ENCODE results near the gene CPLX1.
"Not testable (repeated sequence)": the region's sequence is repeated elsewhere in the genome, so short reads cannot be mapped to it uniquely, and the experiment has no call there.

Gene CPLX1

DNA sequence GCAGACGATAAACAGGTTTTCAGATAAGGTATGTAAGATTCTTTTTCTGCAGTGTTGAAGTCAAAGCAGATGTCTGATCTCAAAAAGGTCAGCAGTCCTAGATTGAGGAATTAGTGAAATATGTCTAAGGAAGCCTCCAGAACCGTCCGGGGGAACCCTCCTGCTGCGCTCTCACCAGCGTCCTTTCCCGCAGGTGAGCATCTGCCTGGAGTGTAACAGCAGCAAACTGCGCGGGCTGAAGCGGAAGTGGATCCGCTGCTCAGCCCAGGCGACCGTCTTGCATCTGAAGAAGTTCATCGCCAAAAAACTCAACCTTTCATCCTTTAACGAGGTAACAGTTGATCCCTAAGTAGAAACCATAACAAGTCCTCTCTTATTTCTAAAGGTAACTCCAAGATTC is 64.8 kb downstream of the CPLX1 start:
- Histone ChIP-seq H3K9me3 (ENCODE audit: control insufficient read depth, low read length) (no peaks in the 10 kb centered on the region), H3K27me3 (ENCODE audit: control insufficient read depth, insufficient read depth, low read length) (no peaks in the 10 kb centered on the region), H3K4me1 (ENCODE audit: control insufficient read depth, insufficient read depth, low read length) (peaks cover 11% of the 10 kb centered on the region), H3K36me3 (ENCODE audit: control insufficient read depth, insufficient read depth, low read length) (no peaks in the 10 kb centered on the region), H3K9ac (ENCODE audit: low read length) (no peak overlapping the region), H3K4me3 (ENCODE audit: low read length) (no peak overlapping the region)

DNA sequence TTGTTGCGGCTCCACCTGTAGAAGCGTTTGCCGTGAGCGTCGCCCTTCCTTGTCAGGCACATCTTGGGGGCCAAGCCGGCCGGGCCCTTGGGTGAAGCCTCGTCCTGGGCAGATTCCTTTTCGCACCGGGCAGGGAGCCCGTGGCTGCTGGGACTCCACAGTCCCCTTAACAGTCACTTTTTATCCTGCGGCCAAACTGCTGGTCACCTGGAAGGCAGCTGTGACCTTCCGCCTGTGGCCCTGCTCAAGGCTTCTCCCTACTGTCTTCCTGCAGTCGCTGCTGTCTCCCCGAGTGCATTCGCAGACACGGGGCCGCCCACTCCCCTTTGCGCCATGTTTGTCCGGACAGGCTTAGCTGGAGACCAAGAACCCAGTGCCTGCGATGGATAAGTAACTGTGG is 65.3 kb downstream of the CPLX1 start:
- Histone ChIP-seq H3K4me3 (ENCODE audit: low read length) (no peak overlapping the region), H3K27me3 (ENCODE audit: control insufficient read depth, insufficient read depth, low read length) (no peaks in the 10 kb centered on the region), H3K4me1 (ENCODE audit: control insufficient read depth, insufficient read depth, low read length) (peaks cover 11% of the 10 kb centered on the region), H3K36me3 (ENCODE audit: control insufficient read depth, insufficient read depth, low read length) (no peaks in the 10 kb centered on the region), H3K9me3 (ENCODE audit: control insufficient read depth, low read length) (no peaks in the 10 kb centered on the region), H3K9ac (ENCODE audit: low read length) (no peak overlapping the region)

DNA sequence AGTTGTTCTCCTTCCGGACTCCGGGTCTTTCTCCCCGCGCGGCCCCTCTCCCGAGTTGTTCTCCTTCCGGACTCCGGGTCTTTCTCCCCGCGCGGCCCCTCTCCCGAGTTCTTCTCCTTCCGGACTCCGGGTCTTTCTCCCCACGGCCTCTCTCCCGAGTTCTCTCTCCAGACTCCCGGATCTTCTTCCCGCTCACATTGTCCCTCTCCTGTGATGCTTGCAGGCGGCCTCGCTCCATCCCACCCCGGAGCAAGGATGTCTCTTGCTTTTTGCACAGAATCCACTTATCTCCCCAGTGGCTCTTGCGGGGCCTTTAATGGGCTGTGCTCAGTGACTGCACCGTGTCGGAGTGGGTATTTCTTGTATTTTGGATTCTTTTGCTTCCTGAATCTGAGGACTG is 66.1 kb downstream of the CPLX1 start:
- H3K9ac ChIP-seq (ENCODE audit: low read length); H3K27me3 ChIP-seq (ENCODE audit: control insufficient read depth, insufficient read depth, low read length); H3K9me3 ChIP-seq (ENCODE audit: control insufficient read depth, low read length); H3K4me3 ChIP-seq (ENCODE audit: low read length); H3K36me3 ChIP-seq (ENCODE audit: control insufficient read depth, insufficient read depth, low read length): not testable (repeated sequence)
- H3K4me1 ChIP-seq (ENCODE audit: control insufficient read depth, insufficient read depth, low read length): peaks cover 11% of the 10 kb centered on the region

DNA sequence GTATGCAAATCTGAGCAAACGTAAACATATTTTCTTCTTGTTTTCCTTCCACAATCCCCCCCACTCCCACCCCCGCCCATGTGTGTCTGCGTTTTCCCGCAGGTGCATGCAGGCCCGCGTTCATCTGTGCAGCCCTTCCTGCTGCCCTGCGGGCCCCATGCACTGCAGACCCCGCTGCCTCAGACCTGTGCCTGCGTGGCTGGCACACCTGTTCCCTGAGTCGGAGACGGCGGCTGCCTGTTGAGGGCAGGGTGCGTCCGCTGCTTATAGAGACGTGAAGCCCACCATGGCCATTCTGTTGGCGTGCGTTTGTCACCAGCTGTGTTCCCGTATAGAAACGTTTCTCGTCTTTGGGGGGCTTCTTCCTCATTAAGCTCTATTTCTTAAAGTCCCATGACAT is 68.8 kb downstream of the CPLX1 start:
- no peaks in the 10 kb centered on the region for H3K27me3 ChIP-seq (ENCODE audit: control insufficient read depth, insufficient read depth, low read length)
- H3K9ac ChIP-seq (ENCODE audit: low read length): no peak overlapping the region
- H3K4me3 ChIP-seq (ENCODE audit: low read length): no peak overlapping the region
- H3K4me1 ChIP-seq (ENCODE audit: control insufficient read depth, insufficient read depth, low read length): peaks cover under 1% of the 10 kb centered on the region
- H3K9me3 ChIP-seq (ENCODE audit: control insufficient read depth, low read length): no peaks in the 10 kb centered on the region
- H3K36me3 ChIP-seq (ENCODE audit: control insufficient read depth, insufficient read depth, low read length): peaks cover 4% of the 10 kb centered on the region

DNA sequence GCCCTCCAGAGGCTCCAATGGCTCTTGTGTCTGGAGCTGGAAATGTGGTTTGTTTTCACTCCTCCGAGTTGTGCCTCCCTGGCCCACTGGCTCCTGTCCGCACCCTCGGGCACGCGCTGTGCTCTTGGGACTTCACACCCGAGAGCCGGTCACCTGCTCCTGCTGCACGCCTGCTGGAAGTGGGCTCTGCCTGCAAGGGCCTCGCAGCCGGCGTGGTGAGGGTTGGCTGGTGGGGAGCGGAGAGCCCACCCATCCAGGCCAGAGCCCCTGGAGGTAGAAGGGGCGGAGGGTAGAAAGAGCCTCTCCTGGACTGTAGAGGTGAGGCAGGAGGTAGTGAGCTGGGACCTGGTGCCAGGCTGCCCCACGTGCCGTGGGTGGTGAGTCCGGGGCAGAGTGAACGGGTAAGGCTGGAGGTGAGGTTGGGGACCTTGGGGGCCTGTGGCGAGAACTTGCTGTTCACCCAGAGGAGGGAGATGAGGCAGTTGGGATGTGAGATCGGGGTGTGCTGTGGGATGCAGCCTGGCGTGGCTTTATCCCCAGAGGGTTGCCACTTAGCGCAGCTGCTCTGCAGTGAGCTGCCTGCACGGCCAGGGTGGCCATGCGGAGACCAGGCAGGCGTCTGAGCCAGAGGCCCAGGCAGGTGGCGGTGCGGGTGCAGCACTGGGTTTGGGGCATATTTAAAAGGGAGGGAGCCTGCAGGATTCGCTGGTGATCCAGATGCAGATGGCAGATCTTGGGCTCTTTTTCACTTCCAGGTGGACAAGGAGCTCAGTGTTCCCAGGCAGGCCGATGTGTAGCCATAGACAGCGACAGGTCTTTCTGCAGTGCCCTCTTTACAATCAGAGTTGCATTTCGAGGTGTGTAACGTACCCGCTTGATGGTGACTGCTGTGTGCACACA is 71.5 kb downstream of the CPLX1 start:
- H3K36me3 ChIP-seq (ENCODE audit: control insufficient read depth, insufficient read depth, low read length): peaks cover 4% of the 10 kb centered on the region
- no peaks in the 10 kb centered on the region for H3K27me3 ChIP-seq (ENCODE audit: control insufficient read depth, insufficient read depth, low read length)
- H3K4me1 ChIP-seq (ENCODE audit: control insufficient read depth, insufficient read depth, low read length): no peaks in the 10 kb centered on the region
- no peak overlapping the region for H3K9ac ChIP-seq (ENCODE audit: low read length)
- no peak overlapping the region for H3K4me3 ChIP-seq (ENCODE audit: low read length)
- H3K9me3 ChIP-seq (ENCODE audit: control insufficient read depth, low read length): no peaks in the 10 kb centered on the region

DNA sequence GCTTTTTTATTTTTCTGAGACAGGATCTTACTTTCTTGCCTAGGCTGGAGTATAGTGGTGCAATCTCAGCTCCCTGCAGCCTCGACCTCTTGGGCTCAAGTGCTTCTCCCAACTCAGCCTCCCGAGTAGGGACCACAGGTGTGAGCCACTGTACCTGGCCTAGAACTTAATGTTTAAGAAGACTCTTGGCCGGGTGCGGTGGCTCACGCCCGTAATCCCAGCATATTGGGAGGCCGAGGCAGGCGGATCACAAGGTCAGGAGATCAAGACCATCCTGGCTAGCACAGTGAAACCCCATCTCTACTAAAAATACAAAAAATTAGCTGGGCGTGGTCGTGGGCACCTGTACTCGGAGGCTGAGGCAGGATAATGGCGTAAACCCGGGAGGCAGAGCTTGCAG is 72.7 kb downstream of the CPLX1 start:
- not testable (repeated sequence) for H3K4me3 ChIP-seq (ENCODE audit: low read length); H3K4me1 ChIP-seq (ENCODE audit: control insufficient read depth, insufficient read depth, low read length); H3K9me3 ChIP-seq (ENCODE audit: control insufficient read depth, low read length); H3K27me3 ChIP-seq (ENCODE audit: control insufficient read depth, insufficient read depth, low read length); H3K9ac ChIP-seq (ENCODE audit: low read length); H3K36me3 ChIP-seq (ENCODE audit: control insufficient read depth, insufficient read depth, low read length)

DNA sequence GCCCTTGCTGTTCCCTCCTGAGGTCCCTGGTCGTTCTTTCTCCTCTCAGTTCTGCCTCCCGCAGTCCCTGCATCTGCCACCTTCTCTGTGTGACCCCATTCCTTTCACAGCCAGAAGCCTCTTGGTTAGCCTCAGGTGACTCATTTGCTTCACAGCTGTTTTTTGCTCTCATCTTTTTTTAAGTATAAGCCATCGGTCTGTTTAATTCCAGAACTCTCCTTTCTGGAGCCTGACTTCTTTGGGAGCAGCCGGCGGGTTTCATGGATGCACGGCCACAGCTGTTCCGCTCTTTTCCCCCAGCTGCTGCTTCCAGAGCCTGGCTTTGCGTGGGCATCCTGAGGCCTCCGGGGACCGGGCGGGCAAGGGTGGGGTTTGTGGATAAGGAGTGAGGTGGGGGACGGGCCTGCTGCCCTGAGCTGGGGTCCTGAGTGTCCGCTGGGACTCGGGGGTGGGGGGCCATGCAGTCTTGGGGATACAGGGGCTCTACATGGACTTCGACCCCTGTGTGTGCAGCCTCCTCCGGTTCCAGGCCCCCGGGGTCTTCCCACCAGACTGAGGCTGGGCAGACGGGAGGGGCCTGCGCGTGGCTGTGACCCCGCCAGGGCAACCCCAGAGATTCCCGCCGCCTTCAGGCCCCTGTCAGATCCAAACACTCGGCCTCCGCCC is 73.6 kb downstream of the CPLX1 start:
- Histone ChIP-seq H3K9me3 (ENCODE audit: control insufficient read depth, low read length) (no peaks in the 10 kb centered on the region), H3K4me1 (ENCODE audit: control insufficient read depth, insufficient read depth, low read length) (no peaks in the 10 kb centered on the region), H3K4me3 (ENCODE audit: low read length) (no peak overlapping the region), H3K27me3 (ENCODE audit: control insufficient read depth, insufficient read depth, low read length) (no peaks in the 10 kb centered on the region), H3K9ac (ENCODE audit: low read length) (no peak overlapping the region), H3K36me3 (ENCODE audit: control insufficient read depth, insufficient read depth, low read length) (peaks cover 4% of the 10 kb centered on the region)

DNA sequence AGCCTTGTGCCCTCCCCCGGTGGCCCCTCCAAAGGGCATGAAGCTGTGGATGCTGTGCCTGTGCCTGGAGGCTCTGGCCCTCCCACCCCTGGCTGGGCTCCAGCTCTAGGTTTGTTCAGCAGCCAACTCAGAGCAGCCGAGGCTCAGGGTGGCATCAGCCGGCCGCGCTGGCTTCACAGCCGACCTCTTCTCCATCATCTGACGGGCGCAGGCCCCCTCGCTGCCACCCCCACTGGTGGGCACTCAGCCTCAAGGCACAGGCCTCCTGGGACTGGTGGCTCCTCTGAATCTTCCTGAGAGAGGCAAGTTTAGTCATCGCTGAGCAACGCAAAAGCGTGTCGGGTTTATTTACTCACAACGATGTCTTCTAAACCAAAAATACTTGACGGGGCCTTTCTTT is 74.3 kb downstream of the CPLX1 start:
- H3K9ac ChIP-seq (ENCODE audit: low read length): no peak overlapping the region
- no peak overlapping the region for H3K4me3 ChIP-seq (ENCODE audit: low read length)
- H3K4me1 ChIP-seq (ENCODE audit: control insufficient read depth, insufficient read depth, low read length): no peaks in the 10 kb centered on the region
- peaks cover 4% of the 10 kb centered on the region for H3K36me3 ChIP-seq (ENCODE audit: control insufficient read depth, insufficient read depth, low read length)
- no peaks in the 10 kb centered on the region for H3K27me3 ChIP-seq (ENCODE audit: control insufficient read depth, insufficient read depth, low read length)
- H3K9me3 ChIP-seq (ENCODE audit: control insufficient read depth, low read length): no peaks in the 10 kb centered on the region

DNA sequence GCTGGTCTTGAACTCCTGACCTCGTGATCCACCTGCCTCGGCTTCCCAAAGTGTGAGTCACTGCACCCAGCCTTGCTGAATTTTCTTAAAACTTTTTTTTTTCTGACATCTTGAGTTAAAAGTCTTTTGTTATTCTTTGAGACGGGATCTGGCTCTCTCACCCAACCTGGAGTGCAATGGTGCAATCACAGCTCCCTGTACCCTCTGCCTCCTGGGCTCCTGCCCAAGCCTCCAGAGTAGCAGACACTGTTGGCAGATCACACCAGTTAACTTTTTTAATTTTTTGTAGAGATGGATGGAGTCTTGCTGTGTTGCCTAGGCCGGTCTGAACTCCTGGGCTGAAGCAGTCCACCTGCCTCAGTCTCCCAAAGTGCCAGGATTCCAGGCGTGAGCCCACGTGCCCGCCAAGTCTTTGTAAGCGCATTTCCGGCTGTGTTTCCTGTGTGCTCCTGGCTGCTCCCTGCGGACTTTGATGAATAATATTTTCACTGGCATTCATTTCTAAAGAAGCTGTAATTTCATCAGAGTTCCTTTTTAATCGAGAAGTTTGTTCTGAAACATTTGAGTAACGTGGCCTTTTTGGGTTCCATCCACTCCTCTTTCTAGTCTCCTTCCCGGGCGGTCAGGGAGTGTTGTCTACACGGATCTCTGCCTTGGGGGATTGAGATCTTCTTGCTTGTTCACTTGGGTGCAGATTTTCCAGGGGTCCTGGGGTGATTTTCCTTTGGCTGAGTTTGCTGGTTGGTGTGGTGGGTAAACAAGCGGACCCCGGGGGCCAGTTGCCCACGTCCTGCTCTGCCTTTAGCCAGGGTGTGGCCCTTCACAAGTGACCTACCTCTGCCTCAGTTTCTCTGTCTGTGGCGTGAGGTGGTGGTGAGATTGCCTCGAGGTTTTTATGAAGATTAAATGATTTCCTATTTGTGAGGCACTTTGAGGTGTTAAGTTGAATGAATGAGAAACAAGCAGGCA is 75.9 kb downstream of the CPLX1 start:
- no peak overlapping the region for H3K4me3 ChIP-seq (ENCODE audit: low read length)

DNA sequence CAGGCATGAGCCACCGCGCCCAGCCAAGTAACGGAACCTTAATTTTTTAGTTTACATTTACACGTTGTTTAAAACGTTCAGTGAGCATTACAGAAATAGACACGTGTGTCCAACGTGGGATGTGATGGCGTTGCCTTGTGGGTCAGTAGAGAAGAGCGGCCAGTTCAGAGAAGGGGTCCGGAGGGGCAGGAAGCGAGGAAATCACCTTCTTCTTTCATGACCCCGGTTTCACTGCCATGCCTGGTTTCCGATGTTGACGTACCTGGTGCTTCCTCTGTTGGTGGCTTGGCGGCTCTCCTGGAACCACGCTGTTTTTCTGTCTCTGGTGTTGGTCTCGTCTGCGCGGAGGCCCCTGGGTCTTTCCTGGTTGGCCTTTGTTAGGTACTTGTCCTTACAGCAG is 77.5 kb downstream of the CPLX1 start:
- Histone ChIP-seq H3K36me3 (ENCODE audit: control insufficient read depth, insufficient read depth, low read length) (no peaks in the 10 kb centered on the region), H3K4me1 (ENCODE audit: control insufficient read depth, insufficient read depth, low read length) (no peaks in the 10 kb centered on the region), H3K4me3 (ENCODE audit: low read length) (no peak overlapping the region), H3K27me3 (ENCODE audit: control insufficient read depth, insufficient read depth, low read length) (no peaks in the 10 kb centered on the region), H3K9me3 (ENCODE audit: control insufficient read depth, low read length) (no peaks in the 10 kb centered on the region), H3K9ac (ENCODE audit: low read length) (no peak overlapping the region)

More for the DNA sequence above, 75.9 kb downstream of the CPLX1 start:
- Histone ChIP-seq H3K4me1 (ENCODE audit: control insufficient read depth, insufficient read depth, low read length) (no peaks in the 10 kb centered on the region), H3K9me3 (ENCODE audit: control insufficient read depth, low read length) (no peaks in the 10 kb centered on the region), H3K9ac (ENCODE audit: low read length) (no peak overlapping the region), H3K36me3 (ENCODE audit: control insufficient read depth, insufficient read depth, low read length) (peaks cover 4% of the 10 kb centered on the region), H3K27me3 (ENCODE audit: control insufficient read depth, insufficient read depth, low read length) (no peaks in the 10 kb centered on the region)

DNA sequence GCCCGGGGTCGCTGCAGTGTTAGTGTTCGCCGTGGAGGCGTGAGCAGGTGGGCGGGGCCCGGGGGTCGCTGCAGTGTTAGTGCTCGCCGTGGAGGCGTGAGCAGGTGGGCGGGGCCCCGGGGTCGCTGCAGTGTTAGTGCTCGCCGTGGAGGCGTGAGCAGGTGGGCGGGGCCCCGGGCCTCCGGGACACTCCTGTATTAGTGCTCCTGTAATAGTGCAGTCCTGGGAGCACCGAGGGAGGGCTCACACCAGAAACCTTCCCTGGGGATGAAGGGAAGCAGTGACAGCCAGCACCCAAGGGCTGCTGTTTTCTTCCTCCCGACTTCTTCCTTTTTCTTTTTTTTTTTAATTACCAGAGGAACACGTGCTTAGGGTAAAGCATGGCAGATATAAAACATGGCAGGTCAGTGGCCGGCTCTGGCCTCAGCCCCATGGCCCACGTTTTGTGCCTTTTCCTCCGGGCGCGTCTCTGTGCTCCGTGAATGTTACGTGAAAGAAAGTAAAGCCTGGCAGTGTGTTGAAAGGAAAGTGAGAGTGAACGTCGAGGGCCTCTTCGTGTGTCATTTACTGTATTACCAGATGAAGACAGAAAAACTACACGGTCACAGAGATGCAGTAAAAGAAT is 78.3 kb downstream of the CPLX1 start:
- no peaks in the 10 kb centered on the region for H3K36me3 ChIP-seq (ENCODE audit: control insufficient read depth, insufficient read depth, low read length)
- H3K4me1 ChIP-seq (ENCODE audit: control insufficient read depth, insufficient read depth, low read length): no peaks in the 10 kb centered on the region
- no peak overlapping the region for H3K9ac ChIP-seq (ENCODE audit: low read length)
- H3K27me3 ChIP-seq (ENCODE audit: control insufficient read depth, insufficient read depth, low read length): no peaks in the 10 kb centered on the region
- H3K4me3 ChIP-seq (ENCODE audit: low read length): no peak overlapping the region
- H3K9me3 ChIP-seq (ENCODE audit: control insufficient read depth, low read length): no peaks in the 10 kb centered on the region

Data from mucosa of stomach (tissue), 1 donor.